HG03342 (cell line): Measurements from ENCODE around the gene MDFIC.

Experiments used
- ATAC-seq: cut with Tn5 transposase; IDR thresholded peaks from one replicate; pipeline ENCODE4 v1.9.1; 2021; ENCODE audit warnings: mild to moderate bottlenecking, moderate library complexity; ENCODE audit not compliant: unreplicated experiment

Gene MDFIC

GRCh38 chr7:114944745-114945625 lies 23.1 kb downstream of the MDFIC start:
- ATAC-seq, result no peak

- no peak for ATAC-seq
Observed at GRCh38 chr7:114949231-114949630, 27.3 kb downstream of the MDFIC start.

GRCh38 chr7:114952296-114952695 lies 30.4 kb downstream of the MDFIC start:
- no peak for ATAC-seq

GRCh38 chr7:114953724-114954123 lies 31.8 kb downstream of the MDFIC start:
- ATAC-seq, result no peak

GRCh38 chr7:114956702-114957101 lies 34.8 kb downstream of the MDFIC start:
- ATAC-seq, result peak; percentile 48

GRCh38 chr7:114957444-114957843 lies 35.5 kb downstream of the MDFIC start:
- ATAC-seq, result no peak

- peak; percentile 82 for ATAC-seq
Observed at GRCh38 chr7:114959931-114960330, 38.0 kb downstream of the MDFIC start.

- no peak for ATAC-seq
Observed at GRCh38 chr7:114962441-114962840, 40.5 kb downstream of the MDFIC start.

- ATAC-seq, result no peak
Observed at GRCh38 chr7:114966156-114966555, 44.3 kb downstream of the MDFIC start.

GRCh38 chr7:114969096-114969495 lies 47.2 kb downstream of the MDFIC start:
- no peak for ATAC-seq

GRCh38 chr7:114970308-114970707 lies 48.4 kb downstream of the MDFIC start:
- no peak for ATAC-seq

- ATAC-seq, result no peak
Observed at GRCh38 chr7:114970732-114971131, 48.8 kb downstream of the MDFIC start.

- ATAC-seq, result peak; percentile 41
Observed at GRCh38 chr7:114972567-114972966, 50.7 kb downstream of the MDFIC start.

- no peak for ATAC-seq
Observed at GRCh38 chr7:114973147-114973546, 51.3 kb downstream of the MDFIC start.

- ATAC-seq, result no peak
Observed at GRCh38 chr7:114975401-114975800, 53.5 kb downstream of the MDFIC start.

GRCh38 chr7:114976666-114977065 lies 54.8 kb downstream of the MDFIC start:
- no peak for ATAC-seq

- ATAC-seq, result no peak
Observed at GRCh38 chr7:114977277-114977676, 55.4 kb downstream of the MDFIC start.

GRCh38 chr7:114979388-114979787 lies 57.5 kb downstream of the MDFIC start:
- ATAC-seq, result no peak

GRCh38 chr7:114979803-114980507 lies 58.1 kb downstream of the MDFIC start:
- no peak for ATAC-seq

GRCh38 chr7:114981323-114981722 lies 59.4 kb downstream of the MDFIC start:
- peak; percentile 34 for ATAC-seq

- ATAC-seq, result no peak
Observed at GRCh38 chr7:114985116-114985715, 63.3 kb downstream of the MDFIC start.
